Calu3 (cell line): ENCODE measurements around the gene KMT2E. TPM values are rescaled to one million over a fixed set of nuclear protein-coding genes. Genes with fewer than 3 reads are reported as not detected.
"Not testable (repeated sequence)": the region's sequence is repeated elsewhere in the genome, so short reads cannot be mapped to it uniquely, and the experiment has no call there.

Source experiments
- BruUV-seq: library from RNA; stranded (reverse); fragments of 400-500 nt; replicated peaks from 2 replicates; lab custom pipeline; 2021; lab: Mats Ljungman, UMichigan
- CTCF ChIA-PET: fragments of 300-600 bp; sonication (Branson Sonifier 250); formaldehyde crosslinking; loops from one replicate; lab custom pipeline; 2022; ENCODE audit warnings: antibody characterized with exemption; lab: Charles Lee
- DNase-seq: peaks from one replicate; pipeline ENCODE4 v3.0.0; 2022
- H3K27ac Mint-ChIP-seq: one replicate; pipeline ENCODE4 v1.8.0; 2022; ENCODE audit warnings: mixed read lengths; ENCODE audit not compliant: unreplicated experiment
- H3K27me3 Mint-ChIP-seq: one replicate; pipeline ENCODE4 v1.8.0; 2022; ENCODE audit warnings: mixed read lengths; ENCODE audit not compliant: unreplicated experiment
- H3K36me3 Mint-ChIP-seq: one replicate; pipeline ENCODE4 v1.8.0; 2022; ENCODE audit warnings: mild to moderate bottlenecking, moderate library complexity, mixed read lengths; ENCODE audit not compliant: insufficient read depth, unreplicated experiment
- H3K4me1 Mint-ChIP-seq: one replicate; pipeline ENCODE4 v1.8.0; 2022; ENCODE audit warnings: mild to moderate bottlenecking, low read depth, mixed read lengths; ENCODE audit not compliant: unreplicated experiment
- H3K4me3 Mint-ChIP-seq: one replicate; pipeline ENCODE4 v1.8.0; 2022; ENCODE audit warnings: mild to moderate bottlenecking, low read depth, moderate library complexity, mixed read lengths; ENCODE audit not compliant: unreplicated experiment
- H3K9me3 Mint-ChIP-seq: one replicate; pipeline ENCODE4 v1.8.0; 2022; ENCODE audit warnings: low read depth, mixed read lengths; ENCODE audit not compliant: unreplicated experiment
- intact Hi-C: fragments of 100-400 bp; cut with micrococcal nuclease; formaldehyde crosslinking; loops from one replicate; pipeline ENCODE4 v1.10.0; 2022; ENCODE audit not compliant: unreplicated experiment
- total RNA-seq: library from RNA; stranded (reverse); gene quantifications from 2 replicates; pipeline ENCODE4 v1.2.3, GENCODE V29; 2022
- TF ChIP-seq, protein P1 (sequence below): fragments of 200-600 bp; IDR thresholded peaks from one replicate; pipeline ENCODE4 v1.8.0; 2022; ENCODE audit warnings: antibody characterized with exemption; ENCODE audit not compliant: unreplicated experiment

KMT2E gene
- total RNA-seq, 1 experiment from 2014 or later: 39.1 TPM

DNA sequence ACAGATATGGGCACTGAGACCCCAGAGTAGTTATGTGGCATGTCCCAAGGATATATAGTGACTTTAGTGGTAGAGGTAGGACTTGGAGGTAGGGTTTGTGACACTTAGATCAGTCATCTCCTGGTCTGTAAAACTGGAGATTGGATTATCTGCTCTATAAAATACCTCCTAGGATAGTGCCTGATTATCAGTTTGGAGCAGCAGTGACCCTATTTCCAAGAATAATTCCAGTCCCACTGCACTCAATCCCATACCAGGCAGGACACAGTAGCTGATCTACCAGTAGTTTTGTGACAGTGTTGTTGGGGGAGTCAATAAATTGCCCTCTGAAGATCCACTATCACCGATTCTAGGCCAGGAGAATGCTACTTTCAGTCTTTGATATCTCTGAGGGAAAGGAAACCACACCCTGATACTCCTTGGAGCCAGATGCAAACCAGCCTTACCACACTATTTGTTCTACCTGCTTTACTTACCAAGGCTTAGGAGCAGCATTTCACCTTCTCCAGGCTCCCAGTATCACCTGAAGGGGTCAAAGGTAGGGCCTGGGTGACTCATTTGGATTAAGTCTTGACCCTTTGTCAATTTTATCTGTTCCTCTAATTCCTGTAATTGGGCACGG is 30.6 kb downstream of the KMT2E start:
- peak overlapping the region; percentile 36 for H3K27ac Mint-ChIP-seq
- H3K9me3 Mint-ChIP-seq: no peaks in the 10 kb centered on the region
- intact Hi-C loops: loop anchor here (10.0 kb wide), 1 partner anchor 120 kb away; no protein-coding TSS in a partner anchor
- CTCF ChIA-PET: no interaction called here
- TF ChIP-seq, protein P1, sequence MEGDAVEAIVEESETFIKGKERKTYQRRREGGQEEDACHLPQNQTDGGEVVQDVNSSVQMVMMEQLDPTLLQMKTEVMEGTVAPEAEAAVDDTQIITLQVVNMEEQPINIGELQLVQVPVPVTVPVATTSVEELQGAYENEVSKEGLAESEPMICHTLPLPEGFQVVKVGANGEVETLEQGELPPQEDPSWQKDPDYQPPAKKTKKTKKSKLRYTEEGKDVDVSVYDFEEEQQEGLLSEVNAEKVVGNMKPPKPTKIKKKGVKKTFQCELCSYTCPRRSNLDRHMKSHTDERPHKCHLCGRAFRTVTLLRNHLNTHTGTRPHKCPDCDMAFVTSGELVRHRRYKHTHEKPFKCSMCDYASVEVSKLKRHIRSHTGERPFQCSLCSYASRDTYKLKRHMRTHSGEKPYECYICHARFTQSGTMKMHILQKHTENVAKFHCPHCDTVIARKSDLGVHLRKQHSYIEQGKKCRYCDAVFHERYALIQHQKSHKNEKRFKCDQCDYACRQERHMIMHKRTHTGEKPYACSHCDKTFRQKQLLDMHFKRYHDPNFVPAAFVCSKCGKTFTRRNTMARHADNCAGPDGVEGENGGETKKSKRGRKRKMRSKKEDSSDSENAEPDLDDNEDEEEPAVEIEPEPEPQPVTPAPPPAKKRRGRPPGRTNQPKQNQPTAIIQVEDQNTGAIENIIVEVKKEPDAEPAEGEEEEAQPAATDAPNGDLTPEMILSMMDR: no peak
- H3K4me3 Mint-ChIP-seq: no peak overlapping the region
- no peak for DNase-seq
- peaks cover 28% of the 10 kb centered on the region for H3K4me1 Mint-ChIP-seq
- no TSS peak for BruUV-seq
- no peaks in the 10 kb centered on the region for H3K27me3 Mint-ChIP-seq
- H3K36me3 Mint-ChIP-seq: no peaks in the 10 kb centered on the region

DNA sequence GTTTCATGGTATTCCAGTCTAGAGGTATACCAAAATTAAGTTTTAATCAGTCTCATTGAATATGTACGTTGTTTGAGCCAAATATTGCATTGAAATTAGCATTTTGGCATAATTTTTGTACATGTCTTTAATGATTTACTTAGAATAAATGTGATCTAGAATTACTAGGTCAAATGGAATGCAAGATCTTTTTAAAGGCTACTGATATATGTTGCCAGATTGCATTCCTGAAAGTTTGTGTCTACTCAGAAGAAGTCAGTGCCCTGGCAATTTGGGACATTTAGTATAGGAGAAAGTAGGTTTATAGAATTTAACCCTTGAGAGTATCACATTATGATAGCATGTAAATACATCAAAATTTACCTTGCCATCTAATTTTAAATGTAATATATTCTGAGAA is 32.4 kb downstream of the KMT2E start:
- Mint-ChIP-seq H3K36me3 (peaks cover under 1% of the 10 kb centered on the region), H3K9me3 (no peaks in the 10 kb centered on the region), H3K27ac (peak overlapping the region; percentile 56), H3K4me1 (peaks cover 35% of the 10 kb centered on the region), H3K4me3 (peak overlapping the region; percentile 9), H3K27me3 (no peaks in the 10 kb centered on the region)
- no TSS peak for BruUV-seq
- TF ChIP-seq, protein P1: no peak
- intact Hi-C loops: loop anchor here (10.0 kb wide), 1 partner anchor 122 kb away; no protein-coding TSS in a partner anchor
- DNase-seq: no peak
- CTCF ChIA-PET: no interaction called here

DNA sequence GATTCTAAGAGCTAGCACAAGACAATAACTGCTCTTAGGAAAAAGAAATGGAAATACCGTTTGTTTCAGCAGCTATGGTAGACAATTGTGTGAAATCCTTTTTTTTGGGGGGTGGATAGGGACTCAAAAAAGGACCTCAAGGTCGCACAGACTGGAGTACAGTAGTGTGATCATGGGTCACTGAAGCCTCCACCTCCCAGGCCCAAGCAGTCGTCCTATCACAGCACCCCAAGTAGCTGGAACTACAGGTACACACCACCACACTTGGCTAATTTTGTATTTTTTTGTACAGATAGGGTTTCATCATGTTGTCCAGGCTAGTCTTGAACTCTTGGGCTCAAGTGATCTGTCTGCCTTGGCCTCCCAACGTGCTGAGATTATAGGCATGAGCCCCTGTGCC is 33.9 kb downstream of the KMT2E start:
- Mint-ChIP-seq H3K4me1 (peaks cover 45% of the 10 kb centered on the region), H3K27ac (no peak overlapping the region), H3K36me3 (peaks cover 9% of the 10 kb centered on the region), H3K9me3 (no peaks in the 10 kb centered on the region), H3K27me3 (no peaks in the 10 kb centered on the region), H3K4me3 (no peak overlapping the region)
- no TSS peak for BruUV-seq
- intact Hi-C loops: loop anchor here (10.0 kb wide), 1 partner anchor 123 kb away; no protein-coding TSS in a partner anchor
- TF ChIP-seq, protein P1: no peak
- no peak for DNase-seq
- CTCF ChIA-PET: no interaction called here

DNA sequence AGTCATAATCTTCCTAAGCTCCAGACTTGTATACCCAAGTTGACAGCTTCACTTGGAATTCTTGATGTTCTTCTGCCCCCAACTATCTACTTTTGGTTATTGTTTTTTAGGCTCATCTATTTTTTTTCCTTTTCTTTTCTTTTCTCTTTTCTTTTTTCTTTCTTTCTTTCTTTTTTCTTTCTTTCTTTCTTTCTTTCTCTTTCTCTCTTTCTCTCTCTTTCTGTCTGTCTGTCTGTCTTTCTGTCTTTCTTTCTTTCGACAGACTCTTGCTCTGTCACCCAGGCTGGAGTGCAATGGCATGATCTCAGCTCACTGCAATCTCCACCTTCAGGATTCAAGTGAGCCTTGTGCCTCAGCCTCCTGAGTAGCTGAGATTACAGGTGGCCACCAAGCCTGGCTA is 36.5 kb downstream of the KMT2E start:
- BruUV-seq: no TSS peak
- Mint-ChIP-seq H3K9me3 (no peaks in the 10 kb centered on the region), H3K27me3 (no peaks in the 10 kb centered on the region), H3K27ac (no peak overlapping the region), H3K36me3 (peaks cover 9% of the 10 kb centered on the region), H3K4me1 (peaks cover 33% of the 10 kb centered on the region), H3K4me3 (no peak overlapping the region)
- TF ChIP-seq, protein P1: no peak
- intact Hi-C loops: no loop called here
- CTCF ChIA-PET: interaction anchor here (0.6 kb wide), 1 partner anchor 18 kb away, joined by 13 read pairs; no protein-coding TSS in a partner anchor
- no peak for DNase-seq

DNA sequence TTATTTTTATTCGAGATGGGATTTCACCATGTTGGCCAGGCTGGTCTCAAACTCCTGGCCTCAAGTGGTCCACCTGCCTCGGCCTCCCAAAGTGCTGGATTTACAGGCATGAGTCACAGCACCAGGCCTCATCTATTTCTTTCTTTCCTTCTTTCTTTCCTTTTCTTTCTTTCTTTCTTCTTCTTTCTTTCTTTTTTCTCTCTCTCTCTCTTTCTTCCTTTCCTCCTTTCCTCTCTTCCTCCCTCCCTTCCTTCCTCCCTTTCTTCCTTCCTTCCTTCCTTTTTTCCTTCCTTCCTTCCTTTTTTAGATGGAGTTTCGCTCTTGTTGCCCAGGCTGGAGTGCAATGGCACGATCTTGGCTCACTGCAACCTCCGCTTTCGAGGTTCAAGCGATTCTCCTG is 36.9 kb downstream of the KMT2E start:
- H3K36me3 Mint-ChIP-seq, H3K4me3 Mint-ChIP-seq, intact Hi-C loops, H3K27me3 Mint-ChIP-seq, H3K9me3 Mint-ChIP-seq, CTCF ChIA-PET, BruUV-seq, H3K27ac Mint-ChIP-seq, DNase-seq: not testable (repeated sequence)
- H3K4me1 Mint-ChIP-seq: peaks cover 29% of the 10 kb centered on the region
